Fibroblast of lung (primary cell): ENCODE results near the gene DDT. TPM values are rescaled to one million over a fixed set of nuclear protein-coding genes. Genes with fewer than 3 reads are reported as not detected.

Experiments
- DNase-seq, 2 donors: peaks; one replicate each; pipeline versions ENCODE4 v3.0.0 to v3.0.0-alpha.2; 2010; ENCODE audit warnings: low read depth in 2 of 2
- H2AFZ ChIP-seq: 2 replicates; pipeline ENCODE4 v1.5.1; 2012; ENCODE audit warnings: low read length, control low read depth, inconsistent platforms
- H3K27ac ChIP-seq: 2 replicates; pipeline ENCODE4 v1.5.1; 2011; ENCODE audit warnings: low read length, control low read depth; ENCODE audit not compliant: insufficient read depth
- H3K27me3 ChIP-seq: 2 replicates; pipeline ENCODE4 v1.5.1; 2011; ENCODE audit warnings: mild to moderate bottlenecking, low read length; ENCODE audit not compliant: control insufficient read depth, insufficient read depth
- H3K36me3 ChIP-seq: 2 replicates; pipeline ENCODE4 v1.5.1; 2011; ENCODE audit warnings: low read length; ENCODE audit not compliant: control insufficient read depth, insufficient read depth
- H3K4me1 ChIP-seq: 2 replicates; pipeline ENCODE4 v1.5.1; 2011; ENCODE audit warnings: low read length; ENCODE audit not compliant: control insufficient read depth, insufficient read depth; ENCODE audit errors: extremely low read depth
- H3K4me2 ChIP-seq: 2 replicates; pipeline ENCODE4 v1.5.1; 2011; ENCODE audit warnings: low read length, control low read depth; ENCODE audit not compliant: insufficient read depth; ENCODE audit errors: extremely low read depth
- H3K4me3 ChIP-seq, 4 experiments: fragments of 200-600 bp in 1 of 4; sonication (generic) in 1 of 4; replicated peaks in 1 of 4; 2 replicates each; pipeline ENCODE4 v1.5.1; 2011 to 2016; ENCODE audit warnings: low read length in 4 of 4, low read depth in 3 of 4, mild to moderate bottlenecking in 3 of 4, control low read depth in 2 of 4, inconsistent platforms in 1 of 4, mixed read lengths in 1 of 4; ENCODE audit not compliant: insufficient read depth in 1 of 4; ENCODE audit errors: control extremely low read depth in 1 of 4
- H3K79me2 ChIP-seq: 2 replicates; pipeline ENCODE4 v1.5.1; 2012; ENCODE audit warnings: mild to moderate bottlenecking, low read length, inconsistent platforms; ENCODE audit not compliant: control insufficient read depth, insufficient read depth
- H3K9ac ChIP-seq: 2 replicates; pipeline ENCODE4 v1.5.1; 2011; ENCODE audit warnings: mild to moderate bottlenecking, low read length, control low read depth; ENCODE audit not compliant: insufficient read depth
- H3K9me3 ChIP-seq: 2 replicates; pipeline ENCODE4 v1.5.1; 2012; ENCODE audit warnings: low read depth, low read length; ENCODE audit not compliant: control insufficient read depth, insufficient read depth
- H4K20me1 ChIP-seq: 2 replicates; pipeline ENCODE4 v1.5.1; 2011; ENCODE audit warnings: low read length; ENCODE audit not compliant: control insufficient read depth, insufficient read depth; ENCODE audit errors: extremely low read depth
- EZH2 ChIP-seq: IDR thresholded peaks from 2 replicates; pipeline ENCODE4 v1.5.1; 2012; ENCODE audit warnings: low read length, control low read depth, mild to moderate bottlenecking; ENCODE audit errors: missing control alignments
- polyA plus RNA-seq, 2 donors: library from polyadenylated mRNA; depleted of rRNA in 1 of 2; stranded (reverse) in 1 of 2; unstranded in 1 of 2; fragments of >200 nt; gene quantifications; 2 replicates each; pipeline ENCODE4 v1.2.1, GENCODE V29; 2011 to 2012; ENCODE audit warnings: missing spikeins in 1 of 2
- total RNA-seq: library from RNA; depleted of rRNA; stranded (reverse); fragments of >200 nt; gene quantifications from 2 replicates; pipeline ENCODE4 v1.2.1, GENCODE V29; 2014
- TF ChIP-seq, protein P1 (sequence below), 2 donors: IDR thresholded peaks in 1 of 2; conservative IDR thresholded peaks in 1 of 2; 1 replicate in 1 of 2; 2 replicates in 1 of 2; pipeline ENCODE4 v1.5.1; 2011 to 2012; ENCODE audit warnings: low read length in 2 of 2, control low read depth in 1 of 2, inconsistent platforms in 1 of 2, low read depth in 1 of 2, mild to moderate bottlenecking in 1 of 2

DDT gene
- total and polyA plus RNA-seq, 2 donors (not counting 1 experiment from before 2014, with no cell fraction given), result 79.5 to 111 TPM

DNA sequence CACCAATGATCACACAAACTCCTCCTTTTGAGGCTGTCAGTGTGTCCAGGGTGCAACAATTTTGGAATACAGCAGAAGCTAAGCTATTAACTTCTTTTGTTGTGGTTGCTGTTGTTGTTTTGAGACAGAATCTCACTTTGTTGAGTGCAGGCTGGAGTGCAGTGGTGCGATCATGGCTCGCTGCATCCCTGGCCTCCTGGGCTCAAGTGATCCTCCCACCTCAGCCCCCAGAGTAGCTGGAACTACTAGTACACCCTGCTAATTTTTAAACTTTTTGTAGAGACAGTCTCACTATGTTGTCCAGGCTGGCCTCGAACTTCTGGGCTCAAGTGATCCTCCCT, 35.3 kb downstream of the DDT start:
- H4K20me1 ChIP-seq, result no peaks in the 10 kb centered on the region
- H3K9ac ChIP-seq, result no peak overlapping the region
- H3K4me1 ChIP-seq, result no peaks in the 10 kb centered on the region
- H2AFZ ChIP-seq, result no peak overlapping the region
- no peaks in the 10 kb centered on the region for H3K27me3 ChIP-seq
- H3K36me3 ChIP-seq, result no peaks in the 10 kb centered on the region
- no peaks in the 10 kb centered on the region for H3K79me2 ChIP-seq
- H3K27ac ChIP-seq, result no peak overlapping the region
- TF ChIP-seq, protein P1, sequence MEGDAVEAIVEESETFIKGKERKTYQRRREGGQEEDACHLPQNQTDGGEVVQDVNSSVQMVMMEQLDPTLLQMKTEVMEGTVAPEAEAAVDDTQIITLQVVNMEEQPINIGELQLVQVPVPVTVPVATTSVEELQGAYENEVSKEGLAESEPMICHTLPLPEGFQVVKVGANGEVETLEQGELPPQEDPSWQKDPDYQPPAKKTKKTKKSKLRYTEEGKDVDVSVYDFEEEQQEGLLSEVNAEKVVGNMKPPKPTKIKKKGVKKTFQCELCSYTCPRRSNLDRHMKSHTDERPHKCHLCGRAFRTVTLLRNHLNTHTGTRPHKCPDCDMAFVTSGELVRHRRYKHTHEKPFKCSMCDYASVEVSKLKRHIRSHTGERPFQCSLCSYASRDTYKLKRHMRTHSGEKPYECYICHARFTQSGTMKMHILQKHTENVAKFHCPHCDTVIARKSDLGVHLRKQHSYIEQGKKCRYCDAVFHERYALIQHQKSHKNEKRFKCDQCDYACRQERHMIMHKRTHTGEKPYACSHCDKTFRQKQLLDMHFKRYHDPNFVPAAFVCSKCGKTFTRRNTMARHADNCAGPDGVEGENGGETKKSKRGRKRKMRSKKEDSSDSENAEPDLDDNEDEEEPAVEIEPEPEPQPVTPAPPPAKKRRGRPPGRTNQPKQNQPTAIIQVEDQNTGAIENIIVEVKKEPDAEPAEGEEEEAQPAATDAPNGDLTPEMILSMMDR (conservative IDR thresholded peaks at IDR 0.05 in 1 of 2, IDR thresholded peaks at IDR 0.05 in 1 of 2; ENCODE audit: low read depth in 1 of 2, low read length in 2 of 2), result no peak
- TF ChIP-seq EZH2, result no peak
- no peak for DNase-seq
- H3K4me2 ChIP-seq, result no peak overlapping the region
- no peak overlapping the region for H3K4me3 ChIP-seq
- no peaks in the 10 kb centered on the region for H3K9me3 ChIP-seq

DNA sequence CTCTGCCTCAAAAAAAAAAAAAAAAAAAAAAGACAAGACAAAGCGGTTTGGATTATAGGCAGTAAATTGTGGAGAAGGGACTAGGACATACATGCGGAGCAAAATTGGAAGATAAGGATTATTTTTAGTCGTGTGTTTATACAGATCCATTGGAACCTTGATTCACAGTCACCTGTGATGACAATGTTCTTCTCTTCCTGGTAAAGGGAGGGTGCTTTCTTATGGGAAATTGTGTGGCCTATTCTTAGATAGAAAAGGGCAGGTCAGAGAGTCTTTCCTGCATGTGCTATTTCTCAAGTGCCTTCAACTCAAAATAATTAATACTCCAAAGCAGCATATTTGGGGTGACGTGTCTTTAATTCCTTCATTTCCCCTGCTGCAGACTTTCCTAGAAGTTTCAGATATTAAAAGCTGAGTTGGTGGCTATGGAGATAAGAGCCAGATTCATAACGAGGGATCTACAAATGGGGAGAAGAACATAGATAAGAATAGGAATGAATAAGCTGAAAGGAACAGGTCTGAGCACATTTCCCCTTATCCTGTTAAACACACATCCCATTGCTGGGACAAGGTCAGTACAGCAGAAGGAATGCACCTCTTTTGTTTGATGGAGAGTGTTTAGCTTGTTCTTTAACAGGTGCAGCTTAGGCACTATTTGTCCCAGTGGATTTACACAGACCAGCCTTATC, 35.8 kb downstream of the DDT start:
- Histone ChIP-seq H3K79me2 (no peaks in the 10 kb centered on the region), H3K4me1 (no peaks in the 10 kb centered on the region), H3K4me2 (no peak overlapping the region), H3K27ac (no peak overlapping the region), H3K9ac (no peak overlapping the region), H3K9me3 (no peaks in the 10 kb centered on the region), H3K4me3 (no peak overlapping the region), H4K20me1 (no peaks in the 10 kb centered on the region), H3K27me3 (no peaks in the 10 kb centered on the region), H2AFZ (no peak overlapping the region), H3K36me3 (no peaks in the 10 kb centered on the region)
- TF ChIP-seq, protein P1 (conservative IDR thresholded peaks at IDR 0.05 in 1 of 2, IDR thresholded peaks at IDR 0.05 in 1 of 2; ENCODE audit: low read depth in 1 of 2, low read length in 2 of 2), result no peak
- TF ChIP-seq EZH2, result no peak
- DNase-seq, result no peak

DNA sequence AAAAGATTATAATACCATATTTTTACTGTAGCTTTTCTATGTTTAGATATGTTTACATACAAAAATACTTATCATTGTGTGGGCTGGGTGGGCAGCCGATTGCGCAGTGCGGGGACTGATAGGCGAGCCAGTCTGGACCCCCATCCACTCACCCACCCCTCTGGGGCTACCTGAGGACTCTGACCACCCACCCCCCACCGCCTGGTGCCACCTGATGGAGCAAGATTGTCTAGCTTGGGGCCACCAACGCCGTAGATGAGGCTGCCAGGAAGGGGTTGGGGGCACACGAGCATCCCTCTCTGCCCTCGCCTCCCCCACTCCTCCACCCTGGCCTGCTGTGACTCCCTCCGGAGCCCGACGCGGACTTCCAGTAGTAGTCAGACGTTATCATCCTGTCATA, 47.7 kb downstream of the DDT start:
- no peaks in the 10 kb centered on the region for H3K4me1 ChIP-seq
- TF ChIP-seq EZH2, result no peak
- no peaks in the 10 kb centered on the region for H4K20me1 ChIP-seq
- H3K9ac ChIP-seq, result no peak overlapping the region
- DNase-seq, result no peak
- no peaks in the 10 kb centered on the region for H3K27me3 ChIP-seq
- H3K27ac ChIP-seq, result no peak overlapping the region
- H3K9me3 ChIP-seq, result no peaks in the 10 kb centered on the region
- H3K4me2 ChIP-seq, result no peak overlapping the region
- no peak overlapping the region for H3K4me3 ChIP-seq
- H2AFZ ChIP-seq, result no peak overlapping the region
- no peaks in the 10 kb centered on the region for H3K36me3 ChIP-seq
- no peaks in the 10 kb centered on the region for H3K79me2 ChIP-seq
